DMS53 (cell line): ENCODE measurements around the gene PLXDC1.

Experiments
- DNase-seq: peaks from one replicate; lab custom pipeline; 2025; lab: John Stamatoyannopoulos, UW

PLXDC1 gene

DNA sequence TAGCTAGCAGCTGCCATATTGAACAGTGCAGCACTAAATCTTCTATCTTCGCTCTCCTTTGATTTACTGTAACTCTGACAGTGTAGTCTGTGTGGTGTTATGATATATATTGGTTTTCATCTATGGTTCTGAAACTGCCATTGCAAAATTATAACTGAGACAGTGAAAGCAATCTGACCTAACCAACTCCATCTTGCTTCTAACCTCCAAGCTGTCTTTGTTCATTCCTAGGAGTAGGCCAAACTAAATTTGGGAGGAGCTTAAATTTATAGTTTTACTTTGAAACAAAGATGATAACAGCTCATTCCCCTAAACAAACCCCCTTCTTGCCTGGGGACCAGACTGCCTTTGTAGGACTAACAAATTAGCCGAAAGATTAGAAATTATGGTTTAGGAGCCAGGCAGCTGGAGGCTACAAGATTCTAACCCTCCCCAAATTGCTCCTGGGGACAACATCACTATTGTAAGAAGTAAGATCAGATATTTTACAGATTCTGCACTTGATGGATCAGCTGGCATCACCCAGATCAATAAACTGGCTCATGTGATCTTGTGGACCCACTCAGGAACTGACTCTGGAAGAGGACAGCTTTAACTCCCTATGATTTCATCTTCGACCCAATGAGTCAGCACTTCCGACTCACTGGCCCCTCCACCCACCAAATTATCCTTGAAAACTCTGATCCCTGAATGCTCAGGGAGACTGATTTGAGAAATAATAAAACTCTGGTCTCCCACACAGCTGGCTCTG, 137.2 kb downstream of the PLXDC1 start:
- DNase-seq, result peak; percentile 5
